Measurements from ENCODE around the gene RALGAPB.

- TF ChIP-seq, protein P1, sequence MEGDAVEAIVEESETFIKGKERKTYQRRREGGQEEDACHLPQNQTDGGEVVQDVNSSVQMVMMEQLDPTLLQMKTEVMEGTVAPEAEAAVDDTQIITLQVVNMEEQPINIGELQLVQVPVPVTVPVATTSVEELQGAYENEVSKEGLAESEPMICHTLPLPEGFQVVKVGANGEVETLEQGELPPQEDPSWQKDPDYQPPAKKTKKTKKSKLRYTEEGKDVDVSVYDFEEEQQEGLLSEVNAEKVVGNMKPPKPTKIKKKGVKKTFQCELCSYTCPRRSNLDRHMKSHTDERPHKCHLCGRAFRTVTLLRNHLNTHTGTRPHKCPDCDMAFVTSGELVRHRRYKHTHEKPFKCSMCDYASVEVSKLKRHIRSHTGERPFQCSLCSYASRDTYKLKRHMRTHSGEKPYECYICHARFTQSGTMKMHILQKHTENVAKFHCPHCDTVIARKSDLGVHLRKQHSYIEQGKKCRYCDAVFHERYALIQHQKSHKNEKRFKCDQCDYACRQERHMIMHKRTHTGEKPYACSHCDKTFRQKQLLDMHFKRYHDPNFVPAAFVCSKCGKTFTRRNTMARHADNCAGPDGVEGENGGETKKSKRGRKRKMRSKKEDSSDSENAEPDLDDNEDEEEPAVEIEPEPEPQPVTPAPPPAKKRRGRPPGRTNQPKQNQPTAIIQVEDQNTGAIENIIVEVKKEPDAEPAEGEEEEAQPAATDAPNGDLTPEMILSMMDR (IDR thresholded peaks at IDR 0.05): no peak
- TF ChIP-seq POLR2A (IDR thresholded peaks at IDR 0.05): no peak
These were observed 129.5 kb downstream of the RALGAPB start for GRCh38 chr20:38602185-38602581.

All from body of pancreas (tissue), 4 donors.